Keratinocyte (primary cell): ENCODE results near the gene TOM1L2.

Experiments
- CTCF ChIP-seq, 3 experiments: IDR thresholded peaks in 1 of 3; conservative IDR thresholded peaks in 1 of 3; optimal IDR thresholded peaks in 1 of 3; 2 replicates in 2 of 3; 3 replicates in 1 of 3; pipeline versions ENCODE3 to v1.5.1; 2011; ENCODE audit warnings: low read length in 3 of 3, mild to moderate bottlenecking in 3 of 3, moderate library complexity in 2 of 3, control low read depth in 1 of 3, inconsistent platforms in 1 of 3; ENCODE audit not compliant: insufficient read depth in 2 of 3; ENCODE audit errors: extremely low read depth in 1 of 3
- EZH2 ChIP-seq: IDR thresholded peaks from one replicate; pipeline ENCODE4 v1.6.1; 2012; ENCODE audit warnings: inconsistent platforms, mild to moderate bottlenecking, low read length, moderate library complexity

- TF ChIP-seq EZH2 (no peak), CTCF (optimal IDR thresholded peaks at IDR 0.05 in 1 of 3, IDR thresholded peaks at IDR 0.05 in 1 of 3, conservative IDR thresholded peaks at IDR 0.05 in 1 of 3; ENCODE audit: extremely low read depth in 1 of 3, insufficient read depth in 2 of 3, low read length in 3 of 3) (no peak)
Measured at GRCh38 chr17:17921192-17922069, 50.8 kb downstream of the TOM1L2 start.
